ENCODE data around the gene KAT2A.

KAT2A gene

DNA sequence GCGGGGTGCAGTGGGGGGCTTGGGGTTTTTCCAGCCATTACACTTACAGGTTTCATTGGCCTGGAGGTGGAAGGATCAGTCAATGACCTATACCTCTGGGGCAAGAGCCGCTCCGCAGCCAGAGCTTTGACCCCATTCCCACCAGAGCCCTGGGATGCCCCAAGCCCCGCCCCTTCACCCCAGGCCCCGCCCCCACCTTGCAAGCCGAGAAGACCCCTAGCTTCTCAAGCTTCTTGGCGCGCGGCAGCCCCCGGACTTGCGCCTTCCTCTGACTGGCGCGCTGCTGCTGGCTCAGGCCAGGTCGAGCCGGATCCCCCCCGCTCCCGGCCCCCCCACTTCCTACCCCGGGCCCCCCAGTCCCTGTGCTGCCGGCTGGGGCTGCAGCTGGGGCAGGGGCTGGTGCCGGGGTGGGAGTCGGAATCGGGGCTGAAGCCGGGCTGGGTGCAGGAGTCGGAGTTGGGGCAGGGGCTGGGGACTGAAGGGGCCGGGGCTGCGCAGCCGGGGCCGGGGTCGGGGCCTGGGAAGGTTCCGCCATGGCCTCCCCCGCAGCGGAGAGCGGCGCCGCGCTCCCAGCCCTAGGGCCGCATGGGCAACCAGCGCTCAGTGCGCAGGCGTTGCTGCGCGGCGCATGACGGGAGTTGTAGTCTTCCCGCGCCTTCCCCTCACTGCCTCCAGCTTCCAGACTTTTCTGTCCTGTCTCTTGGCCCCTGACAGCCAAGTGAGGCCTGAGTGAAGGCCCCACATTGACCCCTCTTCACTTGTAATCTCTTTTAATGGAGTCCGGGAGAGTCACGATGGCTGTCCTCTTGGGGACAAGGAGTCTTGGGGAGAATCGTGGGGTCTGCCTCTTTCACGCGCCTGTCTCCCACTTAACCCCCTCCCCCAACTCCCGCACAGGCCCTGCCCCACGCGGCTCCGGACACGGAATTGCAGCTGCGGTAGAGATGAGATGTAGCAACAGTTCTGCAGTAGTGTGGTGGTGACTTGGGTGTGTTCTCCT, at the start of gene KAT2A:
TSS of gene KAT2A (minus strand) at position 598 of the 1,000 bp plus-strand sequence. CDS start at position 535, 63 bp downstream.
- Histone ChIP-seq H3K4me3 (ENCODE audit: low read length) (peak within 1 kb of the TSS; percentile 58), H3K4me1 (ENCODE audit: control insufficient read depth, insufficient read depth, low read length) (no peaks in the 10 kb centered on the region), H3K36me3 (ENCODE audit: control insufficient read depth, insufficient read depth, low read length) (peaks cover 8% of the 10 kb centered on the region), H3K27me3 (ENCODE audit: control insufficient read depth, insufficient read depth, low read length) (no peaks in the 10 kb centered on the region), H3K27ac (ENCODE audit: low read depth, low read length) (peak within 1 kb of the TSS; percentile 59), H3K9ac (ENCODE audit: low read length) (no peak within 1 kb of the TSS)

- H3K27me3 ChIP-seq (ENCODE audit: control insufficient read depth, insufficient read depth, low read length), result no peaks in the 10 kb centered on the region
- no peak overlapping the region for H3K27ac ChIP-seq (ENCODE audit: low read depth, low read length)
- no peaks in the 10 kb centered on the region for H3K4me1 ChIP-seq (ENCODE audit: control insufficient read depth, insufficient read depth, low read length)
- no peaks in the 10 kb centered on the region for H3K36me3 ChIP-seq (ENCODE audit: control insufficient read depth, insufficient read depth, low read length)
- H3K9ac ChIP-seq (ENCODE audit: low read length), result no peak overlapping the region
- no peak overlapping the region for H3K4me3 ChIP-seq (ENCODE audit: low read length)
These were observed 48.2 kb upstream of the KAT2A start for GRCh38 chr17:42169351-42169750.

DNA sequence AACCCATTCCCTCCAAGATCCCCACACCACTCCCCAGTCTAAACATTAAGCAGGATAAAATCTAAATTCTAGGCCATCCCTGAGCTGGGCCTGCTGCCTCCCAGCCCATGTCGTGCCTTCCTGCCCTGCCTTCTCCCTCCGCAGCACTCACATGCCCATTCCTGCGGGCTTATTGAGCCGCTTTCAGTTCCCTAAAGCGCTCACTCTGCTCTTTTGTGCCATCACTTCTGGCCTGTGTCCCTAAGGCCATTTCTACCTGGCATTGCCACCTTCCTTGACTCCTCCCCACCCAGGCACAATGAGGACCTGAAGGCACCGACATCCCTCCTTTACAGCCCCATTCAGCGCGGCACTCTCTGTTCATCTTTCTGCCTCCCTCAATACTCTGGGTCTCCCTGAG, 46.6 kb upstream of the KAT2A start:
- no peak overlapping the region for H3K4me3 ChIP-seq (ENCODE audit: low read length)

DNA sequence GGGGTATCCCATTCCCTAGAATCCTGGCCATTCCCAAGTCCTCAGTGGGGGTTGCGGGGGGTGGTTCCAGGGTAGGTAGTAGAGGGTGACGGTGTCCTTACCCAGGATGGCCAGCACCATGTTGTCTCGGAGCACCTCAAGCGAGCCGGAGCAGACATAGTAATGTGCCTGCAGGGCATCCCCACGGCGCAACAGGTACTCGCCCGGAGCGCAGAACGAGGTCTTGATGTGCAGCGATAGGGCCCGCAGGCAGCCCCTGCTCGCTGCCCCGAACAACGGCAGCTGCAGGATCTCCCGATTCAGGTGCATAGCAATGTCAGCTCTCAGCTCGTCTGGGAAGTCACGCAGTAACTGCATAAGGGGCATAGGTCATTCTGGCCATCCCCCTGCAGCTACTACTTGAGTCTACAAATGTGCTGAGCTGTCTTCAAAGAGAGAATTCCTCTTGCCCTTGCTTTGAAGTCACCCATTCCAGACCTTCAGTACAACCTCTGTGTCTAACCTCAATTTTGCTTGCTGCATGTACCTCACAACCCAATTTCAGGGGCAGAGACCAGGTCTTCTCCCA, 45.1 kb upstream of the KAT2A start:
- no peak overlapping the region for H3K9ac ChIP-seq (ENCODE audit: low read length)
- no peaks in the 10 kb centered on the region for H3K27me3 ChIP-seq (ENCODE audit: control insufficient read depth, insufficient read depth, low read length)
- H3K4me3 ChIP-seq (ENCODE audit: low read length), result no peak overlapping the region
- H3K27ac ChIP-seq (ENCODE audit: low read depth, low read length), result no peak overlapping the region
- no peaks in the 10 kb centered on the region for H3K4me1 ChIP-seq (ENCODE audit: control insufficient read depth, insufficient read depth, low read length)
- H3K36me3 ChIP-seq (ENCODE audit: control insufficient read depth, insufficient read depth, low read length), result no peaks in the 10 kb centered on the region

More for the DNA sequence above, 46.6 kb upstream of the KAT2A start:
- Histone ChIP-seq H3K36me3 (ENCODE audit: control insufficient read depth, insufficient read depth, low read length) (no peaks in the 10 kb centered on the region), H3K9ac (ENCODE audit: low read length) (no peak overlapping the region), H3K27me3 (ENCODE audit: control insufficient read depth, insufficient read depth, low read length) (no peaks in the 10 kb centered on the region), H3K4me1 (ENCODE audit: control insufficient read depth, insufficient read depth, low read length) (no peaks in the 10 kb centered on the region), H3K27ac (ENCODE audit: low read depth, low read length) (no peak overlapping the region)

- no peaks in the 10 kb centered on the region for H3K4me1 ChIP-seq (ENCODE audit: control insufficient read depth, insufficient read depth, low read length)
- H3K36me3 ChIP-seq (ENCODE audit: control insufficient read depth, insufficient read depth, low read length), result no peaks in the 10 kb centered on the region
- no peak overlapping the region for H3K4me3 ChIP-seq (ENCODE audit: low read length)
- H3K27me3 ChIP-seq (ENCODE audit: control insufficient read depth, insufficient read depth, low read length), result no peaks in the 10 kb centered on the region
- no peak overlapping the region for H3K9ac ChIP-seq (ENCODE audit: low read length)
- no peak overlapping the region for H3K27ac ChIP-seq (ENCODE audit: low read depth, low read length)
These were observed 44.6 kb upstream of the KAT2A start for GRCh38 chr17:42165751-42166150.

DNA sequence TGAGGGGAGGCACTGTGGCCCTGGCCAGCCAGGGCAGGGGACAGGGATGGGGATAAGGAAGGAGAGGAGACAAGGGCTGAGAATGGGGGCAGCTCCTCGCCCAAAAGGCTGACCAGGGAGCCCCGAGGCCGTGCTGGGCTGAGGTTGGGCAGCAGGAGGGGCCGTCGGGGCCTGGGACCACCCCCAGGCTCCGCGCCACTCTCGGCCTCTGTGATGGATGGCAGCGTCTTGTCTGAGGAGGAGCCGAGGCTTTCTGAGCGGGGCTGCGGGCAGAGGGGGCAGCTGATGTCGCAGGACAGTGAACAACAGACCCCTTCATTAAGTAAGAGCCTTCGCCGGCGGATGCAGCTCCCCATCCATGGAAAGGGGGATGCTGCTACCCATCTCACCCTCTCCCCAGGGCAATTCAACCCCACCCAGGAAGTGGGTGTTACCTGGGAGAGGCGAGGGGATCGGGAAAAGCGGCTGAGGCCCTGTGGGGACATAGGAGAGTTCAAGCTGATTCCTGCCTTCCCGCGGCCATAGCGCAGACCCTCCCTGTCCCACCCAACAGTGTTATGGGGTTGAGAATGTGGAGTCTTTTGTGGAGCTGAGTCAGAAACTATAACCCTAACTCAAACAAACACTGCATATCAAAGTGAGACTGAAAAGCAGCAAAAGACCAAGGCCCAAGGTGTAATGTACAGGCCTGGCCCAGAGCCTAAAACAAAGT, 42.7 kb upstream of the KAT2A start:
- H3K36me3 ChIP-seq (ENCODE audit: control insufficient read depth, insufficient read depth, low read length), result no peaks in the 10 kb centered on the region
- H3K27me3 ChIP-seq (ENCODE audit: control insufficient read depth, insufficient read depth, low read length), result no peaks in the 10 kb centered on the region
- no peaks in the 10 kb centered on the region for H3K4me1 ChIP-seq (ENCODE audit: control insufficient read depth, insufficient read depth, low read length)
- H3K4me3 ChIP-seq (ENCODE audit: low read length), result no peak overlapping the region
- H3K9ac ChIP-seq (ENCODE audit: low read length), result no peak overlapping the region
- H3K27ac ChIP-seq (ENCODE audit: low read depth, low read length), result no peak overlapping the region

GRCh38 chr17:42163113-42163512, 41.9 kb upstream of the KAT2A start:
- Histone ChIP-seq H3K4me1 (ENCODE audit: control insufficient read depth, insufficient read depth, low read length) (no peaks in the 10 kb centered on the region), H3K4me3 (ENCODE audit: low read length) (no peak overlapping the region), H3K36me3 (ENCODE audit: control insufficient read depth, insufficient read depth, low read length) (no peaks in the 10 kb centered on the region), H3K9ac (ENCODE audit: low read length) (no peak overlapping the region), H3K27me3 (ENCODE audit: control insufficient read depth, insufficient read depth, low read length) (no peaks in the 10 kb centered on the region), H3K27ac (ENCODE audit: low read depth, low read length) (no peak overlapping the region)

DNA sequence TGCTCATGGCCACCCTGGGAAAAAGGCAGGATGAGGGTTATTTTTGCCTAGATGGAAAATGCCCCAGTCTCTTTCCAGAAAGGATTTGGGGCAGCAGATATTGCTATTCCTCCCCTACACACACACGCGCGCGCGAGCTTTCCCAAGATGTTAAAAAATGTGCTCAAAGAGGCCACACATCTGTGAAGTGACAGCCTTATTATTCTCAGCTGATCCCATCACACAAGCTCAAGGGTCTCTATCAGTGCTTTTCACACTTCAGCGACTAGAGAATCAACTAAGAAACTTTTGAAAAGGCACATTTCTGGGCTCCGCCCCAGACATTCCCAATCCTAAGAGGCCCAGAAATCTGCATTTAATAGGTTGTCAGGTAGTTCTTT, 39.4 kb upstream of the KAT2A start:
- Histone ChIP-seq H3K36me3 (ENCODE audit: control insufficient read depth, insufficient read depth, low read length) (no peaks in the 10 kb centered on the region), H3K9ac (ENCODE audit: low read length) (no peak overlapping the region), H3K4me1 (ENCODE audit: control insufficient read depth, insufficient read depth, low read length) (no peaks in the 10 kb centered on the region), H3K27ac (ENCODE audit: low read depth, low read length) (no peak overlapping the region), H3K4me3 (ENCODE audit: low read length) (no peak overlapping the region), H3K27me3 (ENCODE audit: control insufficient read depth, insufficient read depth, low read length) (no peaks in the 10 kb centered on the region)

DNA sequence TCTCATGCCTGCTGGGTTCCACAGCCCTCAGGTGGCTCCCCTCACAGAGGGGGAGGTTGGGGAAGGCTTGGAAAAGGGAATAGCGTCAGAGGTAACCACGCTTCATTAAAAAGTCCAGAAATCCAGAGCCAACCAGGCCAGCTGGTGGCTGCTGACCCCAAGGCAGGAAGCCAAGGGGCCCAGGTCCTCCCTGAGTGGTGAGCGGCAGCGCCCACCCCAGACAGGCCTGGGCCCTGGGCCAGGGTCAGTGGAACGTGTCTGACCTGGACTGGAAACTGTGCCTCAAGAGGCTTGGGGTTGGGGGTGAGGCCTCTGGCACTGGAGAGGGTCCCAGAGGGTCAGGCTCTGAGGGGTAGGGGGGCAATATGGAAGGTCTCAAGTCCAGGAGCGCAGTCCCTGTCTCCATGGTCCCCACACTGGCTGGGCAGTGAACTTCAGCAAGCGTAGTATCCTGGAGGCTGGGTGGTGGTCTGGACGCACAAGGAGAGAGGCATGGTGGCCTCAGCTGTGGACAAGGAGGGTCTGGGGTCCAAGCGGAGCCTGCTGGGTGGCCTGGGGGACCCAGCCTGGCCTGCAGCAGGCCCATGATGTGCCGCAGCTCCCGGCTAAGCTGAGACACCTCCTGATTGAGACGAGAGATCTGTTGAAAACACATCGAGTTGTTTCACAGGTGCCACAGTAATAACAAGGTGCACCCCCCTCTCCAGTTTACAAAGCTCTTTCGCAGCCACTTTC, 38.8 kb upstream of the KAT2A start:
- Histone ChIP-seq H3K27ac (ENCODE audit: low read depth, low read length) (no peak overlapping the region), H3K4me1 (ENCODE audit: control insufficient read depth, insufficient read depth, low read length) (no peaks in the 10 kb centered on the region), H3K4me3 (ENCODE audit: low read length) (no peak overlapping the region), H3K9ac (ENCODE audit: low read length) (no peak overlapping the region), H3K27me3 (ENCODE audit: control insufficient read depth, insufficient read depth, low read length) (no peaks in the 10 kb centered on the region), H3K36me3 (ENCODE audit: control insufficient read depth, insufficient read depth, low read length) (no peaks in the 10 kb centered on the region)

DNA sequence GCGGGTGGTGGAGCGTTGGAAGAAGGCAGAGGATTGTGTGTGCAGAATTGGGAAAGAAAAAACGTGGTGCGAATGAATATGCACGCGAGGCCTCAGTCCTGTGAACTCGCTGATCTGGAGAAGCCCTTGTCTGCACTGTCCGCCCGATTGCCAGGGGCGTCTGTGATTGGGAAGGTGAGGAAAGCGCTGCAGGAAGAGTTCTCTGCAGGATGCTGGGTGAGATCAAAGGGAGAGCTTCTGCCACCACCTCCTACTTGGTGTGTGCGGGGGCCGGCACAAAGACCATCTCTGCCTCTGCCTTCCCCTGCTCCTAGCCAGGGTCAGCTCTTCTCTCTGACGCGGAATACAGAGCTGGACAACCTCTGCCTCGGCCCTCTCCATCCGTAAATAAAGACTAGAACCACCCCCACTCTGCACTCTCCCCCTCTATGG, 34.5 kb upstream of the KAT2A start:
- Histone ChIP-seq H3K27ac (ENCODE audit: low read depth, low read length) (no peak overlapping the region), H3K4me3 (ENCODE audit: low read length) (peak overlapping the region; percentile 54), H3K36me3 (ENCODE audit: control insufficient read depth, insufficient read depth, low read length) (no peaks in the 10 kb centered on the region), H3K27me3 (ENCODE audit: control insufficient read depth, insufficient read depth, low read length) (no peaks in the 10 kb centered on the region), H3K9ac (ENCODE audit: low read length) (no peak overlapping the region), H3K4me1 (ENCODE audit: control insufficient read depth, insufficient read depth, low read length) (peaks cover 9% of the 10 kb centered on the region)

DNA sequence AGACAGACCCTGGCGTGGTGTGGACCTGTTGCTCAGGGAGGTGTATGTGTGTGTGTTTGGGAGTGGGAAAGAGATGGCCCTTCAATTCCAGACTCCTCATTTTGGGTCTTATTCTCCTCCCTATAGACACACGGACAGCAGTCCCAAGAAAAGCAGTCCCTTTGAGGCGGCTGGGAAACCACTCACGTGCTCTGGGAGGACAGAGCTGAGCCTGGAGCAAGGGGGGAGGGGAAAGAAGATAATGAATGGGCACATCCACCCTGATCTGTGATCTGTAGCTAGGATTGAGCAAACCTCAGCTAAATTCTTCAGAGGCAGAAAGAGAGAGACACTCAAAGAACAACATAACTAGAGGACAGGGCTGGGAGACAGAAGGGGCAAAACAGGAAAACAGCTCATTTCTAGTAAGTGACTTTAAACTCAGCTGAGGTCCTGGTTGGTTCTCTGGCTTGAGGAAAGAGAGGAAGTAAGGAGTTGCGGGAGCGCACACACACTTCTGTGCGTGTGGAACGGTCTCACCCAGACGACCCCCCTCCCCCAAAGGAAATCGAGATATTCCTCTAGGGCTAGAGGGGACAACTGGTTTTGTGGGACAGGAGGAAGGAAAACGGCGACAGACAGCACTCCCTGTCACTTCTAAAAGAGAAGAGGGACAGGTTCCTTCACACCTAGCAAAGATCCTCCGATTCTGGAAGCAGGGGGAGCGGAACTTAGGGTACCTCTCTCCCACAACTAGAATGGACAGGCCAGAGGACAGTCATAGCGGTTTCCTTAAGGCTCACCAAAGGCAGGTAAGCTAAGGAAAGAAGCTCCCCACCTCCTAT, 33.0 kb upstream of the KAT2A start:
- Histone ChIP-seq H3K9ac (ENCODE audit: low read length) (peak overlapping the region; percentile 72), H3K4me1 (ENCODE audit: control insufficient read depth, insufficient read depth, low read length) (peaks cover 9% of the 10 kb centered on the region), H3K27ac (ENCODE audit: low read depth, low read length) (peak overlapping the region; percentile 77), H3K4me3 (ENCODE audit: low read length) (peak overlapping the region; percentile 98), H3K36me3 (ENCODE audit: control insufficient read depth, insufficient read depth, low read length) (no peaks in the 10 kb centered on the region), H3K27me3 (ENCODE audit: control insufficient read depth, insufficient read depth, low read length) (no peaks in the 10 kb centered on the region)
